Ascending aorta (tissue), 2 donors: ENCODE results near the gene GPR176. TPM values are rescaled to one million over a fixed set of nuclear protein-coding genes. Genes with fewer than 3 reads are reported as not detected.

ENCODE experiments used
- DNase-seq, 2 donors: peaks; one replicate each; pipeline ENCODE4 v3.0.0-alpha.2; 2019; ENCODE audit warnings: low spot score in 2 of 2
- H3K27ac ChIP-seq, 2 donors: fragments of 200-600 bp; sonication (generic); one replicate each; pipeline ENCODE4 v1.5.1; 2016 to 2017; ENCODE audit warnings: mild to moderate bottlenecking in 1 of 2
- H3K27me3 ChIP-seq: fragments of 200-600 bp; sonication (generic); one replicate; pipeline ENCODE4 v1.5.1; 2017
- H3K36me3 ChIP-seq, 2 donors: fragments of 200-600 bp; sonication (generic); one replicate each; pipeline ENCODE4 v1.5.1; 2016
- H3K4me1 ChIP-seq, 2 donors: fragments of 200-600 bp; sonication (generic); one replicate each; pipeline ENCODE4 v1.5.1; 2016 to 2017; ENCODE audit warnings: mild to moderate bottlenecking in 1 of 2
- H3K4me3 ChIP-seq, 2 donors: fragments of 200-600 bp; sonication (generic); one replicate each; pipeline ENCODE4 v1.5.1; 2016 to 2017; ENCODE audit warnings: mild to moderate bottlenecking in 1 of 2
- H3K9me3 ChIP-seq, 2 donors: fragments of 200-600 bp; sonication (generic); one replicate each; pipeline ENCODE4 v1.5.1; 2016
- CTCF ChIP-seq, 3 experiments: fragments of 200-600 bp in 2 of 3; fragments of 450-650 bp in 1 of 3; sonication (generic) in 2 of 3; IDR thresholded peaks; one replicate each; pipeline ENCODE4 v1.5.1; 2016 to 2019; ENCODE audit warnings: antibody characterized with exemption in 3 of 3, mild to moderate bottlenecking in 1 of 3, moderate library complexity in 1 of 3
- intact Hi-C: fragments of 100-400 bp; cut with DNase I; formaldehyde crosslinking; loops from one replicate; pipeline ENCODE4 v1.15.1; 2023
- total RNA-seq: library from RNA; depleted of rRNA; stranded (reverse); fragments of >200 nt; gene quantifications from one replicate; pipeline ENCODE4 v1.1.0, GENCODE V29; 2016

Gene GPR176
- total RNA-seq, 1 donor from 2014 or later: 99.1 TPM

DNA sequence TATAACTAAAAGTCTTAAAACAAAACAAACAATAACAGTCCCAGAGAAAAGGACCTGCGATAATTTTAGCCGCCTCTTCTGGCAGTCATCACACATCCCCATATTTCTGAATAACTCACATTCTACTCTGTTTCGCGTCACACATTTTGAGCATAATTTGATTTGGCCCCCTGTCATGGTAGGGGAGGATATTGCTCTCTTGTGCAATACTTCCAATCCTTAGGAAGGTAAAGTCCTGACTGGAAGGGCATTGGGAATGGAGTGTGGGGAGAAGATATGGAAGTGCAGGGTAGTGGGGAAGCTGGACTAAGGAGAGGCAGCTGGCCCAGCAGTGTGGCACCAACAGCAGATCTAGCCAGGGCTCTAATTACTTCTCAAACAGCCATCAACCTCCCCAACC is 126.1 kb downstream of the GPR176 start:
- no peak for DNase-seq
- H3K27me3 ChIP-seq: no peaks in the 10 kb centered on the region
- H3K27ac ChIP-seq: no peak overlapping the region
- H3K4me1 ChIP-seq: no peaks in the 10 kb centered on the region
- H3K9me3 ChIP-seq: no peaks in the 10 kb centered on the region
- intact Hi-C loops: no loop called here
- no peak for TF ChIP-seq CTCF (IDR thresholded peaks at IDR 0.05)
- peaks cover 0 to 8% of the 10 kb centered on the region in 2 donors for H3K36me3 ChIP-seq
- no peak overlapping the region for H3K4me3 ChIP-seq

- no peak for DNase-seq
- Histone ChIP-seq H3K27ac (no peak overlapping the region), H3K9me3 (no peaks in the 10 kb centered on the region), H3K36me3 (peaks cover 0 to under 1% of the 10 kb centered on the region in 2 donors), H3K27me3 (no peaks in the 10 kb centered on the region), H3K4me3 (no peak overlapping the region), H3K4me1 (no peaks in the 10 kb centered on the region)
- intact Hi-C loops: no loop called here
- TF ChIP-seq CTCF (IDR thresholded peaks at IDR 0.05): no peak
Measured at GRCh38 chr15:39792844-39793335, 127.2 kb downstream of the GPR176 start.

- intact Hi-C loops: no loop called here
- Histone ChIP-seq H3K27me3 (no peaks in the 10 kb centered on the region), H3K4me3 (no peak overlapping the region), H3K27ac (no peak overlapping the region), H3K4me1 (no peaks in the 10 kb centered on the region), H3K36me3 (no peaks in the 10 kb centered on the region), H3K9me3 (no peaks in the 10 kb centered on the region)
- no peak for DNase-seq
- no peak for TF ChIP-seq CTCF (IDR thresholded peaks at IDR 0.05)
Measured at GRCh38 chr15:39792025-39792843, 127.8 kb downstream of the GPR176 start.

DNA sequence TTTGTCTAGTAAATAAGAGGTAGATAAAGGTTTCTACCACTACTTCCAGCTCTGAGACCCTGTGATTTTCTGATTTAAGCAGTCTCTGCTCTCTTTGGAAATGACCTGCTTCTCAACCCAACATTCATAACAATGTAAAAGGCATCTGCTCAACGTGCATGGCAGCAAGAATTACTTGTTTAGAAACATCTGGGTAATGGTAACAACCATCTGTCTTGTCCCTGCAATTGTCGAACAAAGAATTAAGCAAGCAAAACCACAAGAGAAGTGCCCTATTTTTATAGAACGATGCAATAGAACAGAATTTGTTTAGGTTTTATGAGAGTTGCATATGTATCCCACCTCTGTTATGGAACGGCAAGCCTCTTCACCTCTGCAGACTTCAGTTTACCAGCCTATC is 130.3 kb downstream of the GPR176 start:
- peaks cover 0 to 5% of the 10 kb centered on the region in 2 donors for H3K4me1 ChIP-seq
- no peak for DNase-seq
- intact Hi-C loops: no loop called here

GRCh38 chr15:39788800-39789565 is 131.1 kb downstream of the GPR176 start:
- intact Hi-C loops: no loop called here
- no peak overlapping the region for H3K27ac ChIP-seq

More for the DNA sequence above, 130.3 kb downstream of the GPR176 start:
- Histone ChIP-seq H3K27ac (no peak overlapping the region), H3K36me3 (no peaks in the 10 kb centered on the region), H3K4me3 (no peak overlapping the region), H3K9me3 (no peaks in the 10 kb centered on the region), H3K27me3 (no peaks in the 10 kb centered on the region)
- TF ChIP-seq CTCF (IDR thresholded peaks at IDR 0.05): no peak

More at GRCh38 chr15:39788800-39789565, 131.1 kb downstream of the GPR176 start:
- Histone ChIP-seq H3K27me3 (no peaks in the 10 kb centered on the region), H3K4me1 (peaks cover 0 to 5% of the 10 kb centered on the region in 2 donors), H3K9me3 (no peaks in the 10 kb centered on the region), H3K4me3 (no peak overlapping the region), H3K36me3 (no peaks in the 10 kb centered on the region)
- TF ChIP-seq CTCF (IDR thresholded peaks at IDR 0.05): no peak
- no peak for DNase-seq
